HG03520 (cell line): ENCODE results near the gene CACNG8.

ENCODE experiments used
- ATAC-seq: cut with Tn5 transposase; IDR thresholded peaks from one replicate; pipeline ENCODE4 v1.9.1; 2021; ENCODE audit warnings: mild to moderate bottlenecking, moderate library complexity; ENCODE audit not compliant: unreplicated experiment

The CACNG8 gene

DNA sequence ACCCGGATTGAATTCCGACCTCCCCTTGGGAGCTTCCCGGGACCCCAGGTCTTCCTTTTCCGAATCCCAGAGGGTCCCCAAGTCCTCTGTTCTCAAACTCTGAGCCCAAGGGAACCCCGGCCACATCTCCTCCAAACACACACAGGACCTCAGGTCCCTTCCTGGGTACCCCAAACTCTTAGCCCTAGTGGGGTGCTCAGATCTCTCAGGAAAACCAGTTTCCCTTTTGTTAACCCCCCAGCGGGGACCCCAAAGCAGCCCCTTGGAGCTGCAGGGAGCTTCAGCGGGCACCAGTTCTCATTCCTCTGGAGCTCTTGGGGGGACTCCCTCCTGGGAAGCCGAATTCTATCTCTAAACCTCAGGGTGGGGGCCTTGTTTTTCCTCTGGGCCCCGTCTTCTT lies 29.5 kb downstream of the CACNG8 start:
- ATAC-seq: no peak

DNA sequence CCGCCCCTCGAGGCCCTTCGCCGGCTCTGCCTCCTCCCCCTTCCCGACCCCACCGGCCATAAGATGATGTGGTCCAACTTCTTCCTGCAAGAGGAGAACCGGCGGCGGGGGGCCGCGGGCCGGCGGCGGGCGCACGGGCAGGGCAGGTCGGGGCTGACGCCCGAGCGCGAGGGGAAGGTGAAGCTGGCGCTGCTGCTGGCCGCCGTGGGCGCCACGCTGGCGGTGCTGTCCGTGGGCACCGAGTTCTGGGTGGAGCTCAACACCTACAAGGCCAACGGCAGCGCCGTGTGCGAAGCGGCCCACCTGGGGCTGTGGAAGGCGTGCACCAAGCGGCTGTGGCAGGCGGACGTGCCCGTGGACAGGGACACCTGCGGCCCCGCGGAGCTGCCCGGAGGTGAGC lies 30.1 kb downstream of the CACNG8 start:
- ATAC-seq: no peak

DNA sequence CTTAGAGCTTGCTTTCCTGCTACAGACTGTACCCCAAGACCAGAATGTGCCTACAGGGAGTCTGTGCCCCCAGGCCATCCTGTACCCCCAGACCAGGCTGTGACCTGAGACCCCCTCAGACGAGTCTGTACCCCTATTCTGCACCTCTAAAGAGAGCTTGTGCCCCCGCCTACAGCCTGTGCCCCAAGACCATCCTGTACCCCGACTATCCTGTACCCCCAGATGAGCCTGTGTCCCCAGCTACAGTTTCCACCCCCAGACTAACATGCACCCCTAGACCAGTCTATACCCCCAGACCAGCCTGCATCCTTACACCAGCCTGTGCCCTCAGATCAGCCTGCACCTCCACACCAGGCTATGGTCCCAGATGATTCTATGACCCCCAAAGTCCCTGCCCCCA lies 30.7 kb downstream of the CACNG8 start:
- ATAC-seq: no peak

DNA sequence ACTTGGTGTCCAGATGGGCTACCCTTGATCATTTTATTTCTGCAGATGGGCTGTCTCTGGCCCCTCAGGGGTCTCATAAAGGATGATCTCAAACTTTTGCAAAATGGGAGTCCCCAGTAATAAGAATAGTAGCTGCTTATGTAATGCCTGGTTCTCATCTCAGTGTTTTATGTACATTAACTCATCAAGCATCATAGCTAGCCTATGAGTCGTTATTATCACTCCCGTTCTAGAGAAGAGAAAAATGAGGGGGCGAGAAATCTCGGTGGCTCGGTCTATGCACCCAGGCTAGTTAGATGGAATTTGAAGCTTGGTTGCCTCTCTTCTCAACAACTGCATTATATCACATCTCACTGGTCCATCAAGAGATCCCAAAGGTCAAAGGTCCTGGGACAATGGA lies 32.1 kb downstream of the CACNG8 start:
- ATAC-seq: no peak

DNA sequence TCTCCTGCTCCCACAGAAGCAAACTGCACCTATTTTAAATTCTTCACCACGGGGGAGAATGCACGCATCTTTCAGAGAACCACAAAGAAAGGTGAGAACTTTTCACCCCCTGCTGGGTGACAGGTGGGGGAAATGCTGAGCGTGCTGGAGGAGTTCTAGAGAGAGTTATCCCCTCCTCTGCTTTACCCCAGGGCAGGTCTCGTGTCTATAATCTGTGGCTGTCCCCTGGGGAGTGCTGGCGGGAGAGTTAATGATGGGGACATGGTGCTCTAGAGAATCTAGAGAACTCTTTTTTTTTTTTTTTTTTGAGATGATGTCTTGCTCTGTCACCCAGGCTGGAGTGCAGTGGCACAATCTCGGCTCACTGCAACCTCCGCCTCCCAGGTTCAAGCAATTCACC lies 35.5 kb downstream of the CACNG8 start:
- no peak for ATAC-seq

DNA sequence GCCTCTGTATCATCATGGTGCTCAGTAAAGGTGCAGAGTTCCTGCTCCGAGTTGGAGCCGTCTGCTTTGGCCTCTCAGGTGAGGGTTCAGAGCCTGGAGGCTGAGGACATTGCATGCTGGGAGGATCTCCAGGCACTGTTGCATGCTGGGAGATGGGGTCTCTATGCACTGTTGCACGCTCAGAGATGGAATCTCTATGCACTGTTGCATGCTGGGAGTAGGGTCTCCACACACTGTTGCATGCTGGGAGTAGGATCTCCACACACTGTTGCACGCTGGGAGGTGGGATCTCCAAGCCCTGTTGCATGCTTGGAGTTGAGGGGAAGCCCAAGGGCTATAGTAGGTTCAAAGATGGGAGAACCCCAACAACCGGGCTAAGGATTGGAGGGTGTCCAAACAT lies 37.0 kb downstream of the CACNG8 start:
- ATAC-seq: no peak

DNA sequence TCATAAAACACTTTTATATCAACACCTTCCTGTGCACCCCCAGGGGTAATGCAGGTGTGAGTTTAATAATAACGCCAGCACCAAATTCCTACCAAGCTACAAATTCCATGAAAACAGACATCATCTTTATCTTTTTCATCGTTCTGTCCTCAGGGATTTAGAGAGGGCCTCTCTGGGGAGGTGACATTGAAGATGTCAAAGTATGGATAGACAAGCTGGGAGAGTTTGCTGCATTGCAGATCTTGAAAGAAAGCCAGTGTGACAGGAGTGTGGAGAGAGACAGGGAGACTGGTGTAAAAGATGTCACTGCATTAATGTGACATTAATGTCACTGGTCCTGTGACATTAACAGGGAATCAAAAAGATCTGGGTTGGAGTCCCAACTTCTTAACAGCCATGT lies 38.8 kb downstream of the CACNG8 start:
- ATAC-seq: no peak

DNA sequence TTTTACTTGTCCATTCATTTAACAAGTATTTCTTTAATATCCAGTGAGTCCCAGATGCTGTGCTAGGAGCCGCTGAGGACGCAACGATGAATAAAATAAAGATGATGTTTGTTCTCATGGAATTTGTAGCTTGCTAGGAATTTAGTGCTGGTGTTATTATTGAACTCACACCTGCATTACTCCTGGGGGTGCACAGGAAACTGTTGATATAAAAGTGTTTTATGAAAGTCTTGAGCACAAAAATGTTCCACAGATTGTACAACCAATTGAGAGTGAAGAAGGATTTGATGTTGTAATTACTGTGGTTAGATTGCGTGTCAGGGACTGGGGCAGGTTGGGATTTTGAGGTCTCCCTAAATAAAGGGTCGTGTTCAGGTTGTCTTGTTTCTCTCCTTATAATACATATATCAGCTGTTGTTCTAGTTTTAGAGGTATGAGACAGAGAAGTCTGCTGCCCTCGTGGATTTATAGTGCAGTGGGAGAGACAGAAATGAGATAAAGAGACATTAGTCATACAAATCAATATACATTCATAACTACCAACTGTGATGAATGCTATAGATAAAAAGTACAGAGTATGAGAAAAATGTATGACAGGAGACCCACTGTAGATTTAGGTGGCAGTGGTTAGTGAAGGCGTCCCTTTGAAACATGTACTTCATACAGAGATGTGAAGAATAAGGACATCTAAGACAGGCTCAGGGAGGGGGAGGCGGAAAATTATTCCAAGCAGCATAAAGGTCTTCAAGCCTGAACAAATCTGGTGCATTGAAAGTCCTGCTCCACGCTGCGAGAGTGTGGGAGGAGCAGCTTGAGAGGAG lies 40.0 kb downstream of the CACNG8 start:
- ATAC-seq: no peak

DNA sequence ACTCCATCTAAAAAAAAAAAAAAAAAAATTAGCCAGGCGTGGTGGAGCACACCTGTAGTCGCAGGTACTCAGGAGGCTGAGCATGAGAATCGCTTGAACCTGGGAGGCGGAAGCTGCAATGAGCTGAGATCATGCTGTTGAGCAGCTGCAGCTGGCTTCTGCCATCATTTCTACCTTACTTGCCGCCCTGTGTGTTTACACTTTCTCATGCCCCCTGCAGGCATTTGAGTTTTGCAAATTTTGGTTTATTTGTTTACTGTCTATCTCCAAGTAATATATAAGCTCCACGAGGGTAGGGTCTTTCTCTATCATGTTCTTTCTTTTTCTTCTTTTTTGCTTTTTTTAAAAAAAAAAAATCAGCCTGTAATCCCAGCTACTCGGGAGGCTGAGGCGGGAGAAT lies 46.7 kb downstream of the CACNG8 start:
- no peak for ATAC-seq

DNA sequence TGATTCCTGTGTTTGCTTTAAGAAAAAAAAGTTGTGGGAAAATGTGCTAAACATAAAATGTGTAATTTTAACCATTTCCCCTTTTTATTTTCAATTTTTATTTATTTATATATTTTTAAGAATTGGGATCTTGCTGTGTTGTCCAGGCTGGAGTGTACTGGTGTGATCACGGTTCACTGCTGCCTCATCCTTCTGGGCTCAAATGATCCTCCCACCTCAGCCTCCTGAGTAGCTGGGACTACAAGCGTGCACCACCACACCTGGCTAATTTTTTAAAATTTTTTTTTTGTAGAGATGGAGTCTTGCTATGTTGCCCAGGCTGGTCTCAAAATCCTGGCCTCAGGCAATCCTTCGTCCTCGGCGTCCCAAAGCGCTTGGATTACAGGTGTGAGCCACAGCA lies 47.7 kb downstream of the CACNG8 start:
- ATAC-seq: no peak

DNA sequence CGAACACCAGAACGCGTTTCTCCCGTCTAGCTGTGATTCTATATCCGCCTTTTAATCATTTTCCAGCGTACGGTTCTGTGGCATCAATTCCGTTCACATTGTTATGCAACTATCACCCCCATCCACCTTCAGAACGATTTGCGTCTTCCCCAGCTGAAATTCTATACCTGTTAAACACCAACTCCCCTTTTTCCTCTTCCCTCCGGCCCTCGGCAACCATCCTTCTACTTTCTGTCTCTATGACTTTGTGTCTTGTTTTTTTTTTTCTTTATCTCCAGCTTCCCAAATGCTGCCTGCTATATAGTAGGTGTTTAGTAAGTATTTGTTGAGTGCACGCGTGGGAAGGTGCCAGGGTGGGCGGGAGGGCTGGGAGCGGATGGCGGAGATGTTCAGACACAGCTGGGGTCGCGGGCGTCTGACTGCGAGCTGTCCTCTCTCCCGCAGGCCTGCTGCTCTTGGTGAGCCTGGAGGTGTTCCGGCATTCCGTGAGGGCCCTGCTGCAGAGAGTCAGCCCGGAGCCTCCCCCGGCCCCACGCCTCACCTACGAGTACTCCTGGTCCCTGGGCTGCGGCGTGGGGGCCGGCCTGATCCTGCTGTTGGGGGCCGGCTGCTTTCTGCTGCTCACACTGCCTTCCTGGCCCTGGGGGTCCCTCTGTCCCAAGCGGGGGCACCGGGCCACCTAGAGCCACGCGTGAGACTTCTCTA lies 48.9 kb downstream of the CACNG8 start:
- no peak for ATAC-seq

DNA sequence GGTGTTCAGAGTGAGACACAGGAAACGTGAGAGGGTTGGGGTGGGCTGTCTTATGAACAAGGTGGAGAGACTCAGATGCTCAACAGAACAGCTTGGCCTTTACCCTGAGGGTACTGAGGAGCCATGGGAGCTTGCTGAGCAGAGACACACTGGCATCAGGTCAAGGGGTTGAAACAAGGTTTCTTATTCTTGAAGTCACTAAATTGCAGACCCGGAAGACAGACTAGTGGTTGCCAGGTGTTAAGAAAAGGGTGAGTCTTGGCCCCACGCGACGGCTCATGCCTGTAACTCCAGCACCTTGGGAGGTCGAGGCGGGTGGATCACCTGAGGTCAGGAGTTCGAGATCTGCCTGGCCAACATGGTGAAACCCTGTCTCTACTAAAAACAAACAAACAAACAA lies 51.1 kb downstream of the CACNG8 start:
- ATAC-seq: no peak

DNA sequence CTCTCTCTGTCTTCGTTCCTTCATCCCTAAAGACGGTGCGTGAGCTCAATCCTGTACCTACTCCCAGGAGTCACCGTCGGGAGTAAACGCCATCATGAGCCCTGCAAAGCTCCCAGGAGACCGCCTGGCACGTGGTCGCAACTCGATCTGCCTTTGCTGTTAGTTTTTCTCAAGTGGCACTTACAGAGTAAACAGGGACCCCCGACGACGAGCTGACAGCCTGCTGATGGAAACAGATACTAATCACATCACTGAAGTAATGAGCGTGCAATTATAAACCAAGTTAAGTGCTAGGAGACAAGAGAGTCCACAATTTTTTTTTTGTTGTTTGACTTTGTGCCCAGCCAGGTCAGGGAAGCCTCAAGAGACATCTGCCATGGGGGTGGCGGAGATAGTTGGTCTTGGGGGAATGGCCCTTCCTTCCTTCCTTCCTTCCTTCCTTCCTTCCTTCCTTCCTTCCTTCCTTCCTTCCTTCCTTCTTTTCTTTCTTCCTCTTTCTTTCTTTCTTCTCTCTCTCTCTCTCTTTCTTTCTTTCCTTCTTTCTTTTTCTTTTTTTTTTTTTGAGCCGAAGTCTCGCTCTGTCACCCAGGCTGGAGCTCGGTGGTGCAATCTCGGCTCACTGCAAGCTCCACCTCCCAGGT lies 52.3 kb downstream of the CACNG8 start:
- no peak for ATAC-seq

DNA sequence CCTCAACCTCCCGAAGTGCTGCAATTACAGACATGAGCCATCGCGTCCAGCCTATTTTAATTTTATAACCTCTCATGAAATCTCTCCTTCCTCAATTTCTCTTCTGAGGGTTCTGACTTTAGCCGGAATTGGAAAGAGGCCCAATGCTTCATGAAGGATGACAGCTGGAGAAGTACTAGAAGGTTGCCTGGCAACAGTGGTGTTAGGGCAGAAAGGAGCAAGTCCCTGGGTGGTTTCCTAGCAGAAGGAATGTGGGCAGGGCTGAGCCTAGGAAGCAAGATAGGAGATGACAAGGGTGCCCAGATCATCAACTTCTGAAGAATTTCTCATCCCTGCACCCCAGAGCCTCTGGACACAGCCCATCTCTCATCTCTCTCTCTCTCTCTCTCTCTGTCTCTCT lies 54.5 kb downstream of the CACNG8 start:
- ATAC-seq: no peak

DNA sequence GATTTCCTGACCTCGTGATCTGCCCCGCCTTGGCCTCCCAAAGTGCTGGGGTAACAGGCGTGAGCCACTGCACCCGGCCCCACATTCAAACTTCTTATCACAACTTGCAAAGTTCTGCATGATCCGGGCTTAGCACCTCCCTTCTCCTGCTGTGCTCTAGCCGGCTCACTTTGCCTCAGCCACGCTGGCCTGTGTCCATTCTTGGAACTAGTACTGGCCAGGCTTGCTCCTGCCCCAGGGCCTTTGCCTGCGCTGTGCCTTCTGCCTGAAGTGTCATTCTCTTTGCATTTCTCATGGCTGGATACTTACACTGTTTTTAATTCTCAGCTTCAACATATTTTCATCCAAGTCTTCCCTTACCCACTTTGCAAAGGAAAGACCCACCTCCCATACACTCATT lies 58.6 kb downstream of the CACNG8 start:
- no peak for ATAC-seq

DNA sequence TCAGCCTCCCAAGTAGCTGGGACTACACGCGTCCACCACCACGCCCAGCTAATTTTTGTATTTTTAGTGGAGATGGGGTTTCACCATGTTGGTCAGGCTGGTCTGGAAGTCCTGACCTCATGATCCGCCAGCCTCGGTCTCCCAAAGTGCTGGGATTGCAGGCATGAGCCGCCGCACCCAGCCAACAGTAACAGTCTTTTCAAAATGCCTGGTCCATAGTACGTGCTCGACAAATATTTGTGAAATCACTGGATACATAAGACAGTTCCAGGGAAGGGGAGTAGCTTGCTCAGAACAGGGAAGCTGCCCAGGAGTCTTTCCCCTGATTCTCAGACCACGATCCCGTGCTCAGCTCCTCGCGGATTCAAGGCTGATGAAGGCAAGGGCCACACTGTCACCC lies 59.2 kb downstream of the CACNG8 start:
- no peak for ATAC-seq

DNA sequence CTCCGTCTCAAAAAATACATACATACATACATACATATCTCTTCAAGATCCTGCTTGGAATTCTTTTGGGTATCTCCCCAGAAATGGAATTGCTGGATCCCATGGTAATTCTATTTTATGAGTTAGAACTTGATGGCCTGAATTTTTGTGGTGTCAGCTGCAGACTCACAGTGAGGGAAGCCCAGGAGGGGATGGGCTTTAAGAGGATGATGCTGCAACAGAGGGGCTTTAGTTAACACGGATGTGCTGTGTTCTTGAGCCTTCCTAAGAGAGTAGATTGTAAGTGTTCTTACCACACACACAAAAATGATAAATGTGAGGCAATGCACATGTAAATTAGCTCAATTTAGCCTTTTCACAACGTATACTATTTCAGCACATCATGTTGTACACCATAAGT lies 60.5 kb downstream of the CACNG8 start:
- no peak for ATAC-seq

DNA sequence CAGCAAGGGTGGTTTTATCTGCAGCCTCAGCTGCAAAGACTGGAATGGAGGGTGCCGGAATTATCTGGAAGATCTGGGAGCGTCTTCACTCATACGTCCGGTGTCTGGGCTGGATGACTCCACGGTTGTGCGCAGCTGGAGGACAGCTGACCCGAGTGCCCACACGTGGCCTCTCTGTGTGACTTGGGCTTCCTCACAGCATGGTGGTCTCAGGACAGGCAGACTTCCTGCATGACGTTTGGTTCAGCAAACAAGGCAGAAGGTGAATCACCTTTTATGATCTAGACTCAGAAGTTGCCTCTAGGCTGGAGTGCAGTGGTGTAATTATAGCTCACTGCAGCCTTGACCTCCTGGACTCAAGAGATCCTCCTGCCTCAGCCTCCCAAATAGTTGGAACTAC lies 61.9 kb downstream of the CACNG8 start:
- no peak for ATAC-seq

DNA sequence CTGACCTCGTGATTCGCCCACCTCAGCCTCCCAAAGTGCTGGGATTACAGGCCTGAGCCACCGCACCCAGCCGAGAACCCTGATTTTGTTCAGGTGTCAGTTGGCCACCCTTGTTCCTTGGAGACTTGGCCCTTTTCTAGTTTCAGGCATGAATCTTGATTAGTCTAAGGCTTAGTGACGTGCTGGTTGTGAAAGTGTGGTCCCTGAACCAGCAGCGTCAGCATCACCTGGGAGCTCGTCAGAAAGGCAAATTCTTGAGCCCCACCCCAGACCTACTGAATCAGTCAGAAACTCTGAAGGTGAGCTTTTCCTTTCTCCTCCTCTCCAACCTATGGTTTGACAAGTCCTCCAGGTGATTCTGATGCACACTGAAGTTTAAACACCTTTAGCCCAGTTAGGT lies 63.9 kb downstream of the CACNG8 start:
- ATAC-seq: no peak

DNA sequence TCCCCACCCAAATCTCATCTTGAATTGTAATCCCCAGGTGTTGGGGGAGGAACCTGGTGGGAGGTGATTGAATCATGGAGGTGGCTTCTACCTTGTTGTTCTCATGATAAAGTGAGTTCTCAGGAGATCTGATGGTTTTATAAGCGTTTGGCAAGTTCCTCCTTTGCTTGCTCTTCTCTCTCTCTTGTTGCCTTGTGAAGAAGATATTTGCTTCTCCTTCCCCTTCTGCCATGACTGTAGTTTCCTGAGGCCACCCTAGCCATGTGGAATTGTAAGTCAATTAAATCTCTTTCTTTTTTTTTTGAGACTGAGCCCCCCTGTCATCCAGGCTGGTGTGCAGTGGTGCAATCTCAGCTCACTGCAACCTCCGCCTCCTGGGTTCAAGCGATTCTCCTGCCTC lies 66.6 kb downstream of the CACNG8 start:
- no peak for ATAC-seq

DNA sequence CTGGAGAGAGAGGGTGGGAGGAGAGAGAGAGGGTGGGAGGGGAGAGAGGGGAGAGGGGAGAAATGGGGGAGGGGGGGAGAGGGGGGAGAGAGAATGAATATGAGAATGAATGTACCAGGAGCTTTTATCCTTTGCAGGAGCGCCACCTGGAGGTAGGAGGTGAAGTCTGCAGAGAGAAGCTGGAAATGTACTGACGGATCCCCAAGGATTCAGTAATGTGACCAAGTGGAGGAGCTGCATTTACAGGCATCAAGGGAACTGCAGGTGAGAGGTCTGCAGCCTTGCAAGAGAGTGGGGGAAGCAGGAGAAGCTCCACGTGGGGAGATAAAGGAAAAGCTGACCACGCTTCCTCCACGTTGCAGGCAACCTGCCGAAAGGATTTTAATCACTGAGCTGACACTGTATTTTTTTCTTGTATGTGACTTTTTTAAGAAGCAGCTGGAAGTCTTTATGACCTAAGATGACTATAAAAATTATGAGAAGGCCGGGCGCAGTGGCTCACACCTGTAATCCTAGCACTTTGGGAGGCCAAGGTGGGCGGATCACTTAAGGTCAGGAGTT lies 67.3 kb downstream of the CACNG8 start:
- no peak for ATAC-seq
